ENCODE data around the gene DCTN4.

- no peak for TF ChIP-seq POLR2A (IDR thresholded peaks at IDR 0.05)
- TF ChIP-seq CTCF (IDR thresholded peaks at IDR 0.05 in 4 of 5, conservative IDR thresholded peaks at IDR 0.05 in 1 of 5) = no peak
Observed at GRCh38 chr5:150762211-150762610, 3.4 kb upstream of the DCTN4 start.

Data from gastrocnemius medialis (tissue), 4 donors.